ENCODE measurements around the gene FBLN2.

The FBLN2 gene

GRCh38 chr3:13665582-13666226 lies 116.8 kb downstream of the FBLN2 start:
- no peak for DNase-seq (ENCODE audit: low spot score)

- no peak for DNase-seq (ENCODE audit: low spot score)
Measured at GRCh38 chr3:13666227-13666619, 117.3 kb downstream of the FBLN2 start.

GRCh38 chr3:13666781-13667709 lies 118.1 kb downstream of the FBLN2 start:
- DNase-seq (ENCODE audit: low spot score): no peak

- no peak for DNase-seq (ENCODE audit: low spot score)
Measured at GRCh38 chr3:13668136-13668535, 119.2 kb downstream of the FBLN2 start.

- no peak for DNase-seq (ENCODE audit: low spot score)
Measured at GRCh38 chr3:13669457-13669856, 120.5 kb downstream of the FBLN2 start.

- no peak for DNase-seq (ENCODE audit: low spot score)
Measured at GRCh38 chr3:13670292-13670691, 121.4 kb downstream of the FBLN2 start.

GRCh38 chr3:13671482-13672233 lies 122.7 kb downstream of the FBLN2 start:
- no peak for DNase-seq (ENCODE audit: low spot score)

- no peak for DNase-seq (ENCODE audit: low spot score)
Measured at GRCh38 chr3:13673207-13673606, 124.3 kb downstream of the FBLN2 start.

GRCh38 chr3:13674538-13675185 lies 125.7 kb downstream of the FBLN2 start:
- DNase-seq (ENCODE audit: low spot score): no peak

- no peak for DNase-seq (ENCODE audit: low spot score)
Measured at GRCh38 chr3:13676356-13677017, 127.6 kb downstream of the FBLN2 start.

GRCh38 chr3:13677272-13677671 lies 128.3 kb downstream of the FBLN2 start:
- no peak for DNase-seq (ENCODE audit: low spot score)

- no peak for DNase-seq (ENCODE audit: low spot score)
Measured at GRCh38 chr3:13681931-13682330, 133.0 kb downstream of the FBLN2 start.

GRCh38 chr3:13682331-13683013 lies 133.5 kb downstream of the FBLN2 start:
- DNase-seq (ENCODE audit: low spot score): no peak

GRCh38 chr3:13683288-13683687 lies 134.4 kb downstream of the FBLN2 start:
- DNase-seq (ENCODE audit: low spot score): no peak

GRCh38 chr3:13683772-13684171 lies 134.8 kb downstream of the FBLN2 start:
- no peak for DNase-seq (ENCODE audit: low spot score)

GRCh38 chr3:13684350-13684749 lies 135.4 kb downstream of the FBLN2 start:
- no peak for DNase-seq (ENCODE audit: low spot score)

- no peak for DNase-seq (ENCODE audit: low spot score)
Measured at GRCh38 chr3:13684854-13685253, 135.9 kb downstream of the FBLN2 start.

GRCh38 chr3:13685721-13686120 lies 136.8 kb downstream of the FBLN2 start:
- DNase-seq (ENCODE audit: low spot score): no peak

- no peak for DNase-seq (ENCODE audit: low spot score)
Measured at GRCh38 chr3:13686367-13687160, 137.6 kb downstream of the FBLN2 start.

- DNase-seq (ENCODE audit: low spot score): no peak
Measured at GRCh38 chr3:13687517-13687943, 138.6 kb downstream of the FBLN2 start.
